Nephron (organoid): ENCODE measurements around the gene KIF25.
A peak's percentile ranks its signal among the peaks of the same experiment; 100 is the strongest.

ENCODE experiments used
- H3K27ac Mint-ChIP-seq, 3 experiments: 2 replicates each; pipeline ENCODE4 v1.8.0; 2020; ENCODE audit warnings: mixed read lengths in 3 of 3, mild to moderate bottlenecking in 2 of 3, moderate library complexity in 1 of 3
- H3K27me3 Mint-ChIP-seq: 2 replicates; pipeline ENCODE4 v1.8.0; 2021; ENCODE audit warnings: low read depth, mild to moderate bottlenecking, moderate library complexity, mixed read lengths
- H3K36me3 Mint-ChIP-seq: 2 replicates; pipeline ENCODE4 v1.8.0; 2020; ENCODE audit warnings: low read depth, mixed read lengths
- H3K4me1 Mint-ChIP-seq: 2 replicates; pipeline ENCODE4 v1.8.0; 2020; ENCODE audit warnings: mixed read lengths
- H3K4me3 Mint-ChIP-seq, 3 experiments: 2 replicates each; pipeline ENCODE4 v1.8.0; 2020; ENCODE audit warnings: mild to moderate bottlenecking in 3 of 3, mixed read lengths in 3 of 3, moderate library complexity in 2 of 3
- H3K9me3 Mint-ChIP-seq: 2 replicates; pipeline ENCODE4 v1.8.0; 2020; ENCODE audit warnings: mixed read lengths
- TF ChIP-seq, protein P1 (sequence below), 3 experiments: fragments of 200-600 bp; sonication (generic); IDR thresholded peaks; one replicate each; pipeline ENCODE4 v1.5.0; 2021; ENCODE audit warnings: antibody characterized with exemption in 3 of 3; ENCODE audit not compliant: unreplicated experiment in 3 of 3

KIF25 gene

DNA sequence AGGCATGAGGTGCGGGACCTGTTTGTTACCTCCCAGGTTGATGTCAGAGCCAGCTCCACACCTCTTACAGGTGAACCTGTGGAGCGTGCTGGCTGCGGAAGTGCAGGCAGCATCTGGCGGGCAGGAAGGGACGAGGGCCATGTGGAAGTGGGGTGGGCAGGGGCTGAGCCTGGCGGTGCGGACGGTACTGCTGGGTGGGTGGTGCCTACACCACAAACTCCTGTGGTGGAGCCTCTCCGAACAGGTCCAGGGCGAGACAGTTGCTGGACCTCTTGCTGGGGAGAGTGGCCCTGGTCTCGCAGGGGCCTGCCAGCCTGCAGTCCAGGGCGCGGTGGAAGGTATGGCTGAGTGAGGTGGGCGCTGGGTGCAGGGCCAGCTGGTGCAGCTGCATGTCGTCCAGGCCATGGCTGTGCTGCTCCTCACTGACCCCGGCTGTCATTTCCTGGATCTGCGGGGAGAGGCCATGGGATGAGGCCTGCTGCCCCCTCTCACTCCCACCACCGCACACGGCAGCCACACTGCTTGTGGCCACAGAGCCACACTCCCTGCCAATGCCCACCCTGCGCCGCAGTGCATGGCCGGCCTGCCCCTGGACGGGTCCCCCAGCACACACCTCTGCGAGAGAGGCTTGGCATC is 59.5 kb downstream of the KIF25 start:
- no peaks in the 10 kb centered on the region for H3K27me3 Mint-ChIP-seq
- H3K4me3 Mint-ChIP-seq = no peak overlapping the region
- H3K9me3 Mint-ChIP-seq = no peaks in the 10 kb centered on the region
- no peaks in the 10 kb centered on the region for H3K36me3 Mint-ChIP-seq
- TF ChIP-seq, protein P1, sequence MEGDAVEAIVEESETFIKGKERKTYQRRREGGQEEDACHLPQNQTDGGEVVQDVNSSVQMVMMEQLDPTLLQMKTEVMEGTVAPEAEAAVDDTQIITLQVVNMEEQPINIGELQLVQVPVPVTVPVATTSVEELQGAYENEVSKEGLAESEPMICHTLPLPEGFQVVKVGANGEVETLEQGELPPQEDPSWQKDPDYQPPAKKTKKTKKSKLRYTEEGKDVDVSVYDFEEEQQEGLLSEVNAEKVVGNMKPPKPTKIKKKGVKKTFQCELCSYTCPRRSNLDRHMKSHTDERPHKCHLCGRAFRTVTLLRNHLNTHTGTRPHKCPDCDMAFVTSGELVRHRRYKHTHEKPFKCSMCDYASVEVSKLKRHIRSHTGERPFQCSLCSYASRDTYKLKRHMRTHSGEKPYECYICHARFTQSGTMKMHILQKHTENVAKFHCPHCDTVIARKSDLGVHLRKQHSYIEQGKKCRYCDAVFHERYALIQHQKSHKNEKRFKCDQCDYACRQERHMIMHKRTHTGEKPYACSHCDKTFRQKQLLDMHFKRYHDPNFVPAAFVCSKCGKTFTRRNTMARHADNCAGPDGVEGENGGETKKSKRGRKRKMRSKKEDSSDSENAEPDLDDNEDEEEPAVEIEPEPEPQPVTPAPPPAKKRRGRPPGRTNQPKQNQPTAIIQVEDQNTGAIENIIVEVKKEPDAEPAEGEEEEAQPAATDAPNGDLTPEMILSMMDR (IDR thresholded peaks at IDR 0.05; ENCODE audit: unreplicated experiment in 3 of 3) = no peak
- H3K4me1 Mint-ChIP-seq = peaks cover 6% of the 10 kb centered on the region
- no peak overlapping the region for H3K27ac Mint-ChIP-seq

DNA sequence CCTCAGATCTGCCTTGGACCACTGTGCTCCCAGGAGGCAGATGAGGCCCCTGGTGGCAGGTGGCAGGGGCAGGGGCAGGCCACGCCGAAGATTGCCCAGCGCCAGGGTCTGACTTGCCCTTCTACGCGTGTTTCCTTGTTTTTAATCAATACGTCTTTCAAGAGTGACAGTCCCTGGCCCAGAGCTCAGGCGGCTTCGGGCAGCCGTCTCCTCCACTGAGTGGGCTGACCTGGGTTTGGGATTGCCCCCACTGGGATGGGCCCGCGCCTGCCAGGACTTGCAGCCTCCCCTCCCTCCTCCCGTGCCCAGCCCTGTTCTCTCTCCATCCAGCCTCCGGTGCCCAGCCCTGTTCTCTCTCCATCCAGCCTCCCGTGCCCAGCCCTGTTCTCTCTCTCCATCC is 60.4 kb downstream of the KIF25 start:
- no peaks in the 10 kb centered on the region for H3K27me3 Mint-ChIP-seq
- H3K4me3 Mint-ChIP-seq = no peak overlapping the region
- no peaks in the 10 kb centered on the region for H3K36me3 Mint-ChIP-seq
- TF ChIP-seq, protein P1 (IDR thresholded peaks at IDR 0.05; ENCODE audit: unreplicated experiment in 3 of 3) = no peak
- H3K9me3 Mint-ChIP-seq = no peaks in the 10 kb centered on the region
- no peak overlapping the region for H3K27ac Mint-ChIP-seq
- peaks cover 6% of the 10 kb centered on the region for H3K4me1 Mint-ChIP-seq

DNA sequence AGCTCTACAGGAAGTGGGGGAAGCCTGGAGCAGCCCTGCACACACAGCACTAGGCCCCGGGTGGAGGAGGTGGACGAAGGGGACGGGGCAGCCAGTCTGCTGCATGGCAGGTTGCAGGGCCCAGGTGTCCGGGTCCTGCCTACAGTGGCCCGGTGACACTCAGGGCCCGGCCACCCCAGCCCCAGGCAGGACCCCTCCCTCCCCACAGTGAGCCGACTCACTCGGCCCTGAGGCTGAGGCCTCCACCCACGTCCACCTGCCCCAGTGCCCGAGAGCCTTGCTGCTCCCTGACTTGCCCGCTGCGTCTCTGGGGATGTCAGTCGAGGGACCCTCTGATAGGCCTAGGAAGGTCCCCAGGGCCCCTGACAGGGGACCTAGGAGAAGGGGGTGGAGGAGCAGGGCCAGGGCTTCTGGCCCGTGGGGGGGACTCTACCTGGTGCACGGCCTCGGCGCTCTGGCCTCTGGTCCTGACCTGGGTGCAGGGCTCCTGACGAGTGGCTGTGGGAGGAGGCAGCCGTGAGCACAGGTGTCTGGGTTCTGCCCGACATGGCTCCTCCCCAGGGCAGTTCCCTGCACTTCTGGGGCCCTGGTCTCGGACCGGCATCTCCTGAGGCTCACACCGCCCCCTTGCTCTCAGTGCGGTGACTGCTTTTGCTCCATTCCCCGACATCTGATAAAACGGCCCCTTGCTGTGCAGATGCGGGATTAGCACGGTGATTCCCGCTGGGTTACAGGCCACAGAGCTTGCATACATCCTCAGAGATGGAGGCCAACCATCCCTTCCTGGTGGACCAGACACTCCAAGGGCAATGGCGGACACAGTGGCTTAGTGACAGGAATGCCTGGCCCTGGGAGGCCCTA is 61.5 kb downstream of the KIF25 start:
- no peaks in the 10 kb centered on the region for H3K36me3 Mint-ChIP-seq
- TF ChIP-seq, protein P1 (IDR thresholded peaks at IDR 0.05; ENCODE audit: unreplicated experiment in 3 of 3) = no peak
- H3K27me3 Mint-ChIP-seq = no peaks in the 10 kb centered on the region
- no peak overlapping the region for H3K4me3 Mint-ChIP-seq
- H3K4me1 Mint-ChIP-seq = peaks cover 6% of the 10 kb centered on the region
- H3K27ac Mint-ChIP-seq = no peak overlapping the region
- no peaks in the 10 kb centered on the region for H3K9me3 Mint-ChIP-seq

DNA sequence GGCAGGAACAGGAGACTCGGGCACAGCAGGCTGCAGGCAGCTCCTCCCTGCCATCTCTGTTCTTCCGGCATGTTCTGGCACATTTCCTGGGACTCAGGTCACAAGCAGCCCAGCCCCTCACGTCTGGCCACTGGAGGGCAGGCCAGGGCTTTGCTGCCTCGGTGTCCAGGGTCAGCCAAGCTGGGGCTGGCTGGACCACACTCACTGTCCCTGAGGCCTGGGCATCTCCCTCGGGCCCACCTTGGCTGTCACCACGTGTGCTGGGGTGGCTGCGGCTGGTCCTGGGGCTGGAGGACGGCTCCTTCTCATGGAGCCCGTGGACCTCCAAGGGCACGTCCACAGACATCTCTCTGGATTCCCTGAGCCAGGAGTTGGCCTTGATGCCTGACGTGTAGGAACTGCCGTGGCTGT is 63.1 kb downstream of the KIF25 start:
- TF ChIP-seq, protein P1 (IDR thresholded peaks at IDR 0.05; ENCODE audit: unreplicated experiment in 3 of 3) = peak; percentile 47 to 75 (median 64)
- Mint-ChIP-seq H3K9me3 (no peaks in the 10 kb centered on the region), H3K4me1 (peaks cover 6% of the 10 kb centered on the region), H3K4me3 (no peak overlapping the region), H3K36me3 (no peaks in the 10 kb centered on the region), H3K27ac (peak overlapping the region; percentile 23 to 83 (median 23)), H3K27me3 (no peaks in the 10 kb centered on the region)

DNA sequence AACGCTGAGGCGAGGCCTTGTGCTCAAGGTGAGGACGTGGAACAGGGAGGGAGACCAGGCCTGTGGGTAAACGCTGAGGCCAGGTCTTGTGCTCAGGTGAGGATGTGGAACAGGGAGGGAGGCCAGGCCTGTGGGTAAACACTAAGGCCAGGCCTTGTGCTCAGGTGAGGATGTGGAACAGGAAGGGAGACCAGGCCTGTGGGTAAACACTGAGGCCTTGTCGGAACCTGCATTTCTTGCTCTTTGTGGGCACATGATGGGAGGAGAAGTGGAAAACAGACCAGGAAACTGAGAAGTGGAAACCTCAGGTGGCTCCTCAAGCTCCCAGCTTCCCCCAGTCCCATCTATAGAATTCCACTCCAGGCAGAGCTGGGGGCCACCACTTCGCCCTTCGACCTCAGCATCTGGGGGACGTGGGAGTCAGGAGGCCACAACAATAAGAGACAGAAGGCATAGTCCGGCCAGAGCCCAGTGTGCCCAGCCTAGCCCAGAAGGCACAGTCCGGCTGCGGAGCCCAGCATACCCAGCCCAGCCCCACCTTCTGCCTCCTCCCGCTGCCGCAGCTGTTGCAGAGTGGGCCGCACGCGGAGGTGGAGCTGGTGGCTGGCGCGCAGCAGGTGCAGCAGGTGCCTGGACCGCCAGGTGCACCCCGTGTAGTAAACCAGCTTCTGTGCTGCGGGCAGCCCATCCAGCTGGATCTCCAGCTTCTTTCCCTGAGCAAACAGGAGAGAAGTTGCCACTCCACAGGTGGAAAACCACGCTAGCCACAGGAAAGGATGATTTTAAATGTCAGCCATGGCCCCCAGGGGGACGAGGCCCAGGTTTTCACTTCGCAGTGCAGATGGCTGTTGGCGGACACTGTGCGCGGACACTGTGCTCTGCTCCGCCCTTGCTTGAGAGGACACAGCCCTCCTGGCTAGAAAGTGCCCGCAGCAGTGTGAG is 64.1 kb downstream of the KIF25 start:
- no peaks in the 10 kb centered on the region for H3K36me3 Mint-ChIP-seq
- no peaks in the 10 kb centered on the region for H3K9me3 Mint-ChIP-seq
- peaks cover 3% of the 10 kb centered on the region for H3K27me3 Mint-ChIP-seq
- no peak overlapping the region for H3K4me3 Mint-ChIP-seq
- H3K4me1 Mint-ChIP-seq = peaks cover 6% of the 10 kb centered on the region
- H3K27ac Mint-ChIP-seq = peak overlapping the region; percentile 23 to 83 (median 23)
- TF ChIP-seq, protein P1 (IDR thresholded peaks at IDR 0.05; ENCODE audit: unreplicated experiment in 3 of 3) = no peak
